PC-3 (cell line): ENCODE measurements around the gene EXOC4.

Source experiments
- CTCF ChIP-seq: fragments of 300-600 bp; sonication (generic); conservative IDR thresholded peaks from 2 replicates; pipeline ENCODE4 v1.5.1; 2017; ENCODE audit warnings: antibody characterized with exemption, low read depth, mild to moderate bottlenecking, low read length
- EZH2 ChIP-seq: fragments of 300-600 bp; sonication (generic); IDR thresholded peaks from one replicate; pipeline ENCODE4 v1.6.1; 2017; ENCODE audit warnings: antibody characterized with exemption, mild to moderate bottlenecking, low read length; ENCODE audit not compliant: unreplicated experiment

GRCh38 chr7:133536450-133536849, 283.6 kb downstream of the EXOC4 start:
- TF ChIP-seq CTCF (no peak), EZH2 (no peak)
